GM13976 (cell line): Measurements from ENCODE around the gene LINC01488.

ENCODE experiments used
- DNase-seq: peaks from one replicate; pipeline ENCODE4 v3.0.0; 2012; ENCODE audit warnings: low spot score
- in situ Hi-C: fragments of 300-500 bp; cut with MboI; formaldehyde crosslinking; loops from one replicate; pipeline ENCODE4 v1.12.0; 2022; ENCODE audit warnings: low sequenced_read_pairs, mixed read lengths, inconsistent platforms; ENCODE audit not compliant: unreplicated experiment
- TF ChIP-seq, protein P1 (sequence below): IDR thresholded peaks from 2 replicates; pipeline ENCODE4 v1.5.1; 2012; ENCODE audit warnings: borderline replicate concordance, mild to moderate bottlenecking; ENCODE audit not compliant: insufficient read depth; ENCODE audit errors: extremely low read depth, missing control alignments, control extremely low read depth

LINC01488 gene

GRCh38 chr11:69462106-69462951 lies 19.1 kb upstream of the LINC01488 start:
- TF ChIP-seq, protein P1, sequence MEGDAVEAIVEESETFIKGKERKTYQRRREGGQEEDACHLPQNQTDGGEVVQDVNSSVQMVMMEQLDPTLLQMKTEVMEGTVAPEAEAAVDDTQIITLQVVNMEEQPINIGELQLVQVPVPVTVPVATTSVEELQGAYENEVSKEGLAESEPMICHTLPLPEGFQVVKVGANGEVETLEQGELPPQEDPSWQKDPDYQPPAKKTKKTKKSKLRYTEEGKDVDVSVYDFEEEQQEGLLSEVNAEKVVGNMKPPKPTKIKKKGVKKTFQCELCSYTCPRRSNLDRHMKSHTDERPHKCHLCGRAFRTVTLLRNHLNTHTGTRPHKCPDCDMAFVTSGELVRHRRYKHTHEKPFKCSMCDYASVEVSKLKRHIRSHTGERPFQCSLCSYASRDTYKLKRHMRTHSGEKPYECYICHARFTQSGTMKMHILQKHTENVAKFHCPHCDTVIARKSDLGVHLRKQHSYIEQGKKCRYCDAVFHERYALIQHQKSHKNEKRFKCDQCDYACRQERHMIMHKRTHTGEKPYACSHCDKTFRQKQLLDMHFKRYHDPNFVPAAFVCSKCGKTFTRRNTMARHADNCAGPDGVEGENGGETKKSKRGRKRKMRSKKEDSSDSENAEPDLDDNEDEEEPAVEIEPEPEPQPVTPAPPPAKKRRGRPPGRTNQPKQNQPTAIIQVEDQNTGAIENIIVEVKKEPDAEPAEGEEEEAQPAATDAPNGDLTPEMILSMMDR, result no peak
- DNase-seq, result no peak
- in situ Hi-C loops, result no loop called here

- in situ Hi-C loops, result no loop called here
- TF ChIP-seq, protein P1, result no peak
- DNase-seq, result no peak
Measured at GRCh38 chr11:69463181-69463994, 18.1 kb upstream of the LINC01488 start.

DNA sequence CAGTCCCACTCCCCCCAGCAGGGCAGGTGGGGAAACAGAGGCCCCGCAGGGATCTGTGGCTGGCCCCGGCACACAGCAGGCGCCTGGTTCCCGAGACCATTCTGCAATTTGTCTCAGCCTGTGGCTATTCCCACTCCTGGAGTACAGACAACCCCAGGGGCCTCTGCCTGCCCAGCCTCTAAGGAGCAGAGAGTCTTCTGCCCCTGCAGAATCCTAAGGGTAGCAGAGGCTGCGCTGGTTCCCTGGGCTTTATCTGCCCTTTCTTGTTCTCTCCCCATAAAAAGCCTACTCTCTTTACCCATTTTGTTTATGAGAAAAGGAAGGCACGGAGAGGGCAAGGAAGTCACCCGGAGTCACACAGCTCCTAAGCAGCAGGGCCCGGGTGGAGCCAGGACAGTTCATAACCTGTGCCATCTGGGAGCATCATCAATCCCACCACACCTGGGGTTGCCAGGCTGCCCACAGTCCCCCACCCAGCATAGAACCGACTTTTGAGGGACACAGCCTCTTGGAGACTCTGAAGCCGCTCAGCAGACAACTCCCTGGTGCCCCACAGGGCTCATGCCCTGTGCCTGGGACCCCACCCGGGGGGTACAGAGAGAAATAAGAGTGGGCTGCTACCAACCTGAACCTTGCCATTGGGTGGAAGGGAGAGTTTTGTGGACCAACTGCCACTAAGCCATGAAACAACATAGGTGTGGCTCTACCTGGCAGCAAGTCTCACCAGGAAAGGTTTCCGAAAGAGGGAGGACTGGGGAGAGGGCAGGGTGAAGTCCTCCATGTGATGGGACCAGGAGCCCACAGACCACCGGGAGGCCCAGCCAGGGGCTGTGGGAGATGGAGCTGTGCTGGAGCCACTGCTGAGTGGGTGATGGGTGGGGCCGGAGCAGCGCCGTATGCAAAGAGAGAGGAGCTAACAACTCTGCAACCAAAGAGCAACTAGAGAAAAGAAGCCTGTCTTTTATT lies 17.2 kb upstream of the LINC01488 start:
- TF ChIP-seq, protein P1, result no peak
- in situ Hi-C loops, result no loop called here
- no peak for DNase-seq

GRCh38 chr11:69465236-69466000 lies 16.0 kb upstream of the LINC01488 start:
- DNase-seq, result no peak
- TF ChIP-seq, protein P1, result no peak
- in situ Hi-C loops, result no loop called here

DNA sequence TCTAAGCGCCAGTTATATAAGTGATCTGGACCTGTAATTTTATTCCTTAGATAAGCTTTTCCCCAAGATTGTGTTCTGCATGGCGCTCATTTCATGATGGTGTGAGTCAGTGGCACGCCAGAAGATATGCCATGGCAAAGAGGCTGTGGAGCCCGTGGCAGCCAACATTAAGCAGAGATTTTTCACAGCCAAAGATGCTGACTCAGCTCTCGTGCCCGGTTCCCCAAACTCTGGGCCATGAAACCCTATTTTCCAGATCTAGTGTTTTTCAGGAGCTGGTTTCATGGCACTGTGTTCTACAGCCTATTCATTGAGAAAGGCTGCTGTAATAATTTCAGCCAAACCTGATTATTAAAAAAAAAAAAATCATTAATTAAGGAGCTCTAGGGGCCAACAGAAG lies 15.4 kb upstream of the LINC01488 start:
- TF ChIP-seq, protein P1, result no peak
- in situ Hi-C loops, result no loop called here
- DNase-seq, result no peak
